SU-DHL-6 (cell line): Measurements from ENCODE around the gene OLFML2B.

Experiments
- CTCF ChIP-seq: fragments of 200-600 bp; sonication (generic); IDR thresholded peaks from one replicate; pipeline ENCODE4 v1.5.1; 2017; ENCODE audit warnings: antibody characterized with exemption, mild to moderate bottlenecking, low read length, moderate library complexity; ENCODE audit not compliant: insufficient read depth, poor library complexity, severe bottlenecking
- EZH2phosphoT487 ChIP-seq: fragments of 200-600 bp; sonication (generic), shearing (Covaris generic); conservative IDR thresholded peaks from 2 replicates; pipeline ENCODE4 v1.6.1; 2018; ENCODE audit warnings: mild to moderate bottlenecking, antibody characterized with exemption, low read length, moderate library complexity, mixed read lengths

- TF ChIP-seq CTCF (no peak), EZH2phosphoT487 (no peak)
Observed at GRCh38 chr1:161955606-161956005, 68.1 kb downstream of the OLFML2B start.
